Gastroesophageal sphincter (tissue), 4 donors: ENCODE results near the gene GRB7. TPM values are rescaled to one million over a fixed set of nuclear protein-coding genes. Genes with fewer than 3 reads are reported as not detected.

ENCODE experiments used
- ATAC-seq: fragments of 150-250 bp; one replicate; pipeline ENCODE4 v1.9.1; 2016; ENCODE audit warnings: mild to moderate bottlenecking, moderate library complexity
- H3K27ac ChIP-seq, 4 donors: fragments of 200-600 bp; sonication (generic) in 3 of 4; 1 replicate in 3 of 4; 2 replicates in 1 of 4; pipeline ENCODE4 v1.5.1; 2016 to 2019
- H3K27me3 ChIP-seq: fragments of 200-600 bp; sonication (generic); one replicate; pipeline ENCODE4 v1.5.1; 2019
- H3K36me3 ChIP-seq, 2 donors: fragments of 200-600 bp; sonication (generic); one replicate each; pipeline ENCODE4 v1.5.1; 2019; ENCODE audit warnings: control low read depth in 1 of 2
- H3K4me1 ChIP-seq, 3 donors: fragments of 200-600 bp; sonication (generic); 1 replicate in 2 of 3; 2 replicates in 1 of 3; pipeline ENCODE4 v1.5.1; 2016 to 2019; ENCODE audit warnings: control low read depth in 2 of 3
- H3K4me3 ChIP-seq, 2 donors: fragments of 200-600 bp; sonication (generic); one replicate each; pipeline ENCODE4 v1.5.1; 2019; ENCODE audit warnings: mild to moderate bottlenecking in 1 of 2, moderate library complexity in 1 of 2
- H3K9me3 ChIP-seq, 3 donors: fragments of 200-600 bp; sonication (generic); one replicate each; pipeline ENCODE4 v1.5.1; 2017 to 2019; ENCODE audit warnings: control low read depth in 2 of 3
- EP300 ChIP-seq: sonication (generic); formaldehyde crosslinking; IDR thresholded peaks from one replicate; pipeline ENCODE4 v1.6.1; 2017; ENCODE audit warnings: antibody characterized with exemption, mild to moderate bottlenecking
- POLR2A ChIP-seq, 2 donors: fragments of 450-650 bp; IDR thresholded peaks; one replicate each; pipeline ENCODE4 v1.6.1; 2017; ENCODE audit warnings: antibody characterized with exemption in 2 of 2, mild to moderate bottlenecking in 2 of 2, moderate library complexity in 1 of 2
- POLR2AphosphoS5 ChIP-seq: sonication (generic); formaldehyde crosslinking; IDR thresholded peaks from one replicate; pipeline ENCODE4 v1.6.1; 2017; ENCODE audit warnings: antibody characterized with exemption
- WGBS, 2 donors: methylation state at CpG; one replicate each; pipeline ENCODE4 v1.1.5; 2018; ENCODE audit warnings: low coverage in 1 of 2; 5-methylcytosine and 5-hydroxymethylcytosine counted together
- total RNA-seq, 4 donors: library from RNA; depleted of rRNA; stranded (reverse); fragments of >200 nt; gene quantifications; one replicate each; pipeline ENCODE4 v1.1.0, GENCODE V29; 2016
- TF ChIP-seq, protein P1 (sequence below), 4 experiments: fragments of 200-600 bp in 2 of 4; fragments of 450-650 bp in 2 of 4; sonication (generic) in 1 of 4; IDR thresholded peaks; one replicate each; pipeline ENCODE4 v1.5.1; 2017 to 2019; ENCODE audit warnings: antibody characterized with exemption in 4 of 4, mild to moderate bottlenecking in 2 of 4, moderate library complexity in 2 of 4

Gene GRB7
- total RNA-seq, 4 donors from 2014 or later, result 0.85 to 5.8 TPM; not detected in 2

DNA sequence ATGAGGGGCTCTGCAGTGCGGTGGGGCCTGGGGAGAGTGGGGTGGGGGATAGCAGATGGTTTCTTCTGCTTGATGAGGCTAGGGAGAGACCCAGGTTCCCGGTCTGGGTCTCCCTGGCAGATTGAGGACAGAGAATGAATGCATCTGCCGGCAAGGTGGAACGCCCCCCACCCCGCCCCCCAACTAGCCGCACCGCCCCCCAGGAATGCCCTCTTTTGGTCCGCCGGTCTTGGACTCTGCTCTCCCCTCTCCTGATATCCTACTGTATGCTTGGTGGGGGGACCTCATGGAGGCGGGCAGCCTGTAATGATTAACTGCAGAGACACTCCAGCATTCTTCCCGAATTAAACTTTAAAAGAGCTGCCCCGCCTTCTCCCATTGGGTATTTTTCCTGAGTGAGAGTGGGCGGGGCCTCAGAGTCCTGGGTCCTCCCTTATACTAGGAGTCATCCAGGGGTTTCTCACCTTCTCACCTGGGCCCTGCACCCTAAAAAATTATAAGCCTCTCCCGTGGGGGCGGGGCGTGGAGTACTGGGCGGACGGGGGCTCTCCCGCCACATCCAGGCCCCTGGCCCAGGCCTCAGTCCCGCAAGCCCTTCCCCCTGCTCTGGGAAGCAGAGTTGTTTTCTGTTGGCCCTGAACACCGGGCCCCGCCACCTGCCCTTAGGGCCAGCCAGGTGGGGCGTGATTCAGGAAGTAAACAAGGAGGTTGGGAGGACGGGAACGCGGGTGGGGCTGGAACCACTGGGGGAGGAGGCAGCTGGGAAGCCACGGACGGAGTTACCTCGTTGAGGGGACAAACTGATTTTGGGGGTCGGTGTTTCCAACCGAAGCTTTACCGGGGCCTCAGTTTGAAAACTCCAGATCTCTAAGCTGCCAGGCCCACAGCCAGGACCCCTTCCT is 1.5 kb downstream of the GRB7 start:
- Histone ChIP-seq H3K9me3 (no peaks in the 10 kb centered on the region), H3K4me3 (peak overlapping the region in 1 of 2 donors; percentile 37), H3K27me3 (peaks cover 88% of the 10 kb centered on the region), H3K36me3 (no peaks in the 10 kb centered on the region), H3K27ac (no peak overlapping the region), H3K4me1 (peaks cover 0 to 34% (median 23%) of the 10 kb centered on the region in 3 donors)
- peak; percentile 23 for ATAC-seq
- WGBS, 2 donors, result 0 to 14% methylated on average over 1 of the region's 32 CpGs
- TF ChIP-seq, protein P1, sequence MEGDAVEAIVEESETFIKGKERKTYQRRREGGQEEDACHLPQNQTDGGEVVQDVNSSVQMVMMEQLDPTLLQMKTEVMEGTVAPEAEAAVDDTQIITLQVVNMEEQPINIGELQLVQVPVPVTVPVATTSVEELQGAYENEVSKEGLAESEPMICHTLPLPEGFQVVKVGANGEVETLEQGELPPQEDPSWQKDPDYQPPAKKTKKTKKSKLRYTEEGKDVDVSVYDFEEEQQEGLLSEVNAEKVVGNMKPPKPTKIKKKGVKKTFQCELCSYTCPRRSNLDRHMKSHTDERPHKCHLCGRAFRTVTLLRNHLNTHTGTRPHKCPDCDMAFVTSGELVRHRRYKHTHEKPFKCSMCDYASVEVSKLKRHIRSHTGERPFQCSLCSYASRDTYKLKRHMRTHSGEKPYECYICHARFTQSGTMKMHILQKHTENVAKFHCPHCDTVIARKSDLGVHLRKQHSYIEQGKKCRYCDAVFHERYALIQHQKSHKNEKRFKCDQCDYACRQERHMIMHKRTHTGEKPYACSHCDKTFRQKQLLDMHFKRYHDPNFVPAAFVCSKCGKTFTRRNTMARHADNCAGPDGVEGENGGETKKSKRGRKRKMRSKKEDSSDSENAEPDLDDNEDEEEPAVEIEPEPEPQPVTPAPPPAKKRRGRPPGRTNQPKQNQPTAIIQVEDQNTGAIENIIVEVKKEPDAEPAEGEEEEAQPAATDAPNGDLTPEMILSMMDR (IDR thresholded peaks at IDR 0.05), result no peak
- TF ChIP-seq EP300 (no peak), POLR2AphosphoS5 (no peak), POLR2A (IDR thresholded peaks at IDR 0.05) (no peak)

DNA sequence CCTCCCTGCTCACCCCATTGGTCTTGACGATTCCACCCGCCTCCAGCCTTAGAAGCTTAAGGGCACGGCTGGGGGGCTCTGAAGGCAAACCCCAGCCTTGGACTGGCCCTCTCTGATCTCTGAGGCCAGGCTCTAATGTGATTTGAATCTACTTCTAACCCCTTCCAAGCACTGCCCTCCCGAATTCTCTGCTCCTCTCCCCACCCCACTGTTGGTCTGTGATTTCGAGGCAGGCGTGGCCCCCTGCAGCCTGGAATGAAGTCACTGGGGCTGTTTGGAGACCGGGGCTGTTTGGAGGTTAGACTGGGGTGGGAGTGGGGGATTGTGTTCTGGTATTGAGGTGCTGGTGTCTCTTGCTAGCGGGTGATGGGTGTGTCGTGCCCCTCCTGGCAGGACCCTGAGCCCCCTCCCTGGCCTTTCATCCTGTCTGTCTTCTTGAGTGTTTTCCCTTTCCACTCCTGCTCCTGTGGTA is 2.2 kb downstream of the GRB7 start:
- TF ChIP-seq POLR2A (IDR thresholded peaks at IDR 0.05) (no peak), POLR2AphosphoS5 (no peak), EP300 (no peak)
- TF ChIP-seq, protein P1 (IDR thresholded peaks at IDR 0.05), result no peak
- Histone ChIP-seq H3K36me3 (no peaks in the 10 kb centered on the region), H3K9me3 (no peaks in the 10 kb centered on the region), H3K27me3 (peaks cover 95% of the 10 kb centered on the region), H3K4me1 (peaks cover 0 to 34% (median 23%) of the 10 kb centered on the region in 3 donors), H3K27ac (no peak overlapping the region), H3K4me3 (peak overlapping the region in 1 of 2 donors; percentile 37)
- ATAC-seq, result no peak
- WGBS, 2 donors, result 20 to 43% methylated on average over 2 to 4 of the region's 9 CpGs

DNA sequence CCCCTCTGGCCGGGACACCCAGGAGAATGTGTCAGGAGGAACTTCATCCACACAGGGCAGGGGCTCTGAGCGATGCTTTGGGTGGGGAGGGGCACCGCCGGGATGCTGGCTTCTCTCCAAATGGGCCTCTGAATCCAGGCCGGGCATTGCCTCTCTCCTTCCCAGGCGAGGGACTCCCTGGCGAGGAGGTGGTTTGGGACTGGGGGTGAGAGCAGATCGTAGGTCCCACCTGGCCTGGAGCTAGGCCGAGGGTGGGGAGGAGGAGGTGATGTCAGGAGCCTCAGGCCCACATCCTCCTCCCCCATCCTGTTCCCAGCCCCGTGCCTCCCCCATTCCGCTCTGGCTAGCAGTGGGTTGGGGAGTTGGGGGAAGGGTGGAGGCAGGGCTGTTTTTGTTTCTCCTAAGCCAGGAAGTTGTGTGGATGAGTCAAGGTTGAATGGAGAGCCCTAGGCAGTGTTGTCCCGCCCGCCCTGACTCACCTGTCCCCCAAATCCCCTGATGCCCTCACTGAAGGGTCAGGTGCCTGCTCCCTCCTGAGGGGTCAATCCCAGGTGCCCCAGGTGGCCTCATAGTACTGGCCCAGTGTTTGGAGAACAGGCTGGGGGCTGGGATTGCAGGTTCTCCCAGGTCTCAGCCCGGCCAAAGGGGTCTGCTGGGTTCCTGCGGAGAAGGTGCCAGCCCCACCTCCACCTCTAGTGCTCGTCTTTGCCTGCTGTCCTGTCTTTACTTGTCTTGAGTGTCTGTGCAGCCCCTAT is 2.8 kb downstream of the GRB7 start:
- Histone ChIP-seq H3K4me3 (no peak overlapping the region), H3K4me1 (peaks cover 0 to 34% (median 23%) of the 10 kb centered on the region in 3 donors), H3K36me3 (no peaks in the 10 kb centered on the region), H3K27me3 (peaks cover 99% of the 10 kb centered on the region), H3K27ac (no peak overlapping the region), H3K9me3 (no peaks in the 10 kb centered on the region)
- peak; percentile 16 for ATAC-seq
- no peak for TF ChIP-seq EP300
- TF ChIP-seq, protein P1 (IDR thresholded peaks at IDR 0.05), result no peak
- no peak for TF ChIP-seq POLR2AphosphoS5
- 32% methylated on average over 4 of the region's 16 CpGs; no CpG with 5 or more reads in 1 of the 2 donors for WGBS, 2 donors

DNA sequence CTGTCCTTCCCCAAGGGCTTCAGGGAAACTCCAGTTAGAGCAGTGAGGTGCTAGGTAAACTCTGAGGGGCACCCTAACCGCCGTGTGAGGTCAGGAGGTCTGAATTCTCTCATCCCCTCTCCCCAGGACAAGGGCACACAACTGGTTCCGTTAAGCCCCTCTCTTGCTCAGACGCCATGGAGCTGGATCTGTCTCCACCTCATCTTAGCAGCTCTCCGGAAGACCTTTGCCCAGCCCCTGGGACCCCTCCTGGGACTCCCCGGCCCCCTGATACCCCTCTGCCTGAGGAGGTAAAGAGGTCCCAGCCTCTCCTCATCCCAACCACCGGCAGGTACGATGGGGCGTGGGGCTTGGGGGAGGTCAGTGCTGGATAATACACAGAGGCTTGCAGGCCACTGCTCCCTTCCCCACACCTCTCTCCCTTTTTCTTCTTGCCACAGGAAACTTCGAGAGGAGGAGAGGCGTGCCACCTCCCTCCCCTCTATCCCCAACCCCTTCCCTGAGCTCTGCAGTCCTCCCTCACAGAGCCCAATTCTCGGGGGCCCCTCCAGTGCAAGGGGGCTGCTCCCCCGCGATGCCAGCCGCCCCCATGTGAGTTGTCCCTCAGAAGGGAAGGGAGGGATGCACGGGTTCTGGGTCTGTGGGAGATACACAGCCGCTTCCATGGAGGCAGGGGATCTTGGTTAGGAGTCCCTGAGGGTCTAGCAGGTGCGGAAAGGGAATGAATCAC is 4.6 kb downstream of the GRB7 start:
- TF ChIP-seq EP300 (no peak), POLR2A (IDR thresholded peaks at IDR 0.05) (no peak), POLR2AphosphoS5 (no peak)
- TF ChIP-seq, protein P1 (IDR thresholded peaks at IDR 0.05), result no peak
- no peak for ATAC-seq
- WGBS, 2 donors, result 61 to 83% methylated on average over 3 to 8 of the region's 18 CpGs
- Histone ChIP-seq H3K4me3 (no peak overlapping the region), H3K27ac (no peak overlapping the region), H3K36me3 (no peaks in the 10 kb centered on the region), H3K4me1 (peaks cover 0 to 33% (median 23%) of the 10 kb centered on the region in 3 donors), H3K9me3 (no peaks in the 10 kb centered on the region), H3K27me3 (peaks cover 84% of the 10 kb centered on the region)
